Stimulated activated CD8-positive, alpha-beta memory T cell treated with anti-CD3 and anti-CD28 coated beads, Interleukin-4, amount 100 ng/mL, for 48 hours (primary cell): ENCODE measurements around the gene PAK6.

Experiments used
- DNase-seq: peaks from one replicate; pipeline ENCODE4 v3.0.0-alpha.2; 2020

Gene PAK6

GRCh38 chr15:40242213-40242599 lies 3.3 kb downstream of the PAK6 start:
- no peak for DNase-seq

GRCh38 chr15:40242601-40243000 lies 3.7 kb downstream of the PAK6 start:
- no peak for DNase-seq

- no peak for DNase-seq
Observed at GRCh38 chr15:40243126-40243810, 4.4 kb downstream of the PAK6 start.

- DNase-seq = no peak
Observed at GRCh38 chr15:40244961-40245523, 6.2 kb downstream of the PAK6 start.

GRCh38 chr15:40245666-40246450 lies 7.0 kb downstream of the PAK6 start:
- DNase-seq = no peak

GRCh38 chr15:40246496-40247280 lies 7.8 kb downstream of the PAK6 start:
- no peak for DNase-seq

- DNase-seq = no peak
Observed at GRCh38 chr15:40247406-40247971, 8.6 kb downstream of the PAK6 start.

- DNase-seq = no peak
Observed at GRCh38 chr15:40248006-40248783, 9.3 kb downstream of the PAK6 start.

- DNase-seq = no peak
Observed at GRCh38 chr15:40249477-40250303, 10.8 kb downstream of the PAK6 start.

GRCh38 chr15:40250304-40250656 lies 11.4 kb downstream of the PAK6 start:
- no peak for DNase-seq

- DNase-seq = no peak
Observed at GRCh38 chr15:40250771-40251483, 12.1 kb downstream of the PAK6 start.

GRCh38 chr15:40251486-40252140 lies 12.8 kb downstream of the PAK6 start:
- DNase-seq = no peak

- DNase-seq = no peak
Observed at GRCh38 chr15:40252141-40252437, 13.2 kb downstream of the PAK6 start.

- peak; percentile 34 for DNase-seq
Observed at GRCh38 chr15:40252438-40253166, 13.7 kb downstream of the PAK6 start.

GRCh38 chr15:40253167-40253790 lies 14.4 kb downstream of the PAK6 start:
- DNase-seq = no peak

GRCh38 chr15:40254452-40254851 lies 15.6 kb downstream of the PAK6 start:
- DNase-seq = no peak

- no peak for DNase-seq
Observed at GRCh38 chr15:40255033-40255432, 16.2 kb downstream of the PAK6 start.

GRCh38 chr15:40256638-40257235 lies 17.9 kb downstream of the PAK6 start:
- no peak for DNase-seq
